Neutrophil (primary cell): ENCODE results near the gene VWA3A.

ENCODE experiments used
- H3K27ac ChIP-seq: fragments of 200-600 bp; sonication (generic); 2 replicates; pipeline ENCODE4 v1.5.1; 2016; ENCODE audit warnings: mild to moderate bottlenecking, moderate library complexity
- H3K27me3 ChIP-seq: fragments of 200-600 bp; sonication (generic); 2 replicates; pipeline ENCODE4 v1.6.0; 2016; ENCODE audit warnings: mild to moderate bottlenecking
- H3K36me3 ChIP-seq: fragments of 200-600 bp; sonication (generic); 2 replicates; pipeline ENCODE4 v1.5.1; 2017
- H3K4me1 ChIP-seq, 2 experiments: fragments of 200-600 bp in 1 of 2; sonication (generic) in 1 of 2; 1 replicate in 1 of 2; 2 replicates in 1 of 2; pipeline versions ENCODE4 v1.5.1 to v1.6.1; 2013 to 2016; ENCODE audit warnings: low read depth in 1 of 2, low read length in 1 of 2, mild to moderate bottlenecking in 1 of 2, moderate library complexity in 1 of 2; ENCODE audit not compliant: control insufficient read depth in 1 of 2, insufficient read depth in 1 of 2
- H3K4me3 ChIP-seq, 2 experiments: fragments of 200-600 bp in 1 of 2; sonication (generic) in 1 of 2; 1 replicate in 1 of 2; 2 replicates in 1 of 2; pipeline ENCODE4 v1.5.1; 2013 to 2016; ENCODE audit warnings: low read depth in 1 of 2, low read length in 1 of 2, mild to moderate bottlenecking in 1 of 2, moderate library complexity in 1 of 2
- H3K9me3 ChIP-seq: fragments of 200-600 bp; sonication (generic); 2 replicates; pipeline ENCODE4 v1.5.1; 2016
- CTCF ChIP-seq: fragments of 200-600 bp; sonication (generic); IDR thresholded peaks from 2 replicates; pipeline ENCODE4 v1.5.1; 2016; ENCODE audit warnings: antibody characterized with exemption

VWA3A gene

GRCh38 chr16:22189473-22190080 lies 97.2 kb downstream of the VWA3A start:
- no peak for TF ChIP-seq CTCF
- no peaks in the 10 kb centered on the region for H3K9me3 ChIP-seq
- peak overlapping the region; percentile 87 to 90 for H3K4me3 ChIP-seq
- no peaks in the 10 kb centered on the region for H3K36me3 ChIP-seq
- H3K4me1 ChIP-seq = peaks cover 28 to 30% of the 10 kb centered on the region in 2 experiments
- H3K27ac ChIP-seq = peak overlapping the region; percentile 94
- no peaks in the 10 kb centered on the region for H3K27me3 ChIP-seq

GRCh38 chr16:22190081-22190775 lies 97.9 kb downstream of the VWA3A start:
- Histone ChIP-seq H3K36me3 (no peaks in the 10 kb centered on the region), H3K4me1 (peaks cover 32 to 34% of the 10 kb centered on the region in 2 experiments), H3K9me3 (no peaks in the 10 kb centered on the region), H3K4me3 (peak overlapping the region; percentile 87 to 90), H3K27me3 (no peaks in the 10 kb centered on the region), H3K27ac (peak overlapping the region; percentile 94)
- TF ChIP-seq CTCF = no peak

- peak; percentile 19 for TF ChIP-seq CTCF
- H3K9me3 ChIP-seq = no peaks in the 10 kb centered on the region
- peaks cover 40 to 41% of the 10 kb centered on the region in 2 experiments for H3K4me1 ChIP-seq
- H3K4me3 ChIP-seq = peak overlapping the region; percentile 87 to 90
- H3K27ac ChIP-seq = peak overlapping the region; percentile 94
- no peaks in the 10 kb centered on the region for H3K36me3 ChIP-seq
- H3K27me3 ChIP-seq = no peaks in the 10 kb centered on the region
Measured at GRCh38 chr16:22190776-22191531, 98.6 kb downstream of the VWA3A start.

GRCh38 chr16:22191532-22192260 lies 99.4 kb downstream of the VWA3A start:
- no peaks in the 10 kb centered on the region for H3K9me3 ChIP-seq
- peak overlapping the region; percentile 87 to 90 for H3K4me3 ChIP-seq
- TF ChIP-seq CTCF = no peak
- H3K4me1 ChIP-seq = peaks cover 46 to 47% of the 10 kb centered on the region in 2 experiments
- H3K36me3 ChIP-seq = no peaks in the 10 kb centered on the region
- no peaks in the 10 kb centered on the region for H3K27me3 ChIP-seq
- H3K27ac ChIP-seq = peak overlapping the region; percentile 94
